HL-60 (cell line): Measurements from ENCODE around the gene TMEM242.

Source experiments
- DNase-seq, 2 experiments: peaks; one replicate each; pipeline ENCODE4 v3.0.0-alpha.2; 2010 to 2020; ENCODE audit warnings: low read depth in 1 of 2, low spot score in 1 of 2
- H3K27ac ChIP-seq: fragments of 250-450 bp; sonication (Bioruptor Pico); replicated peaks from 2 replicates; pipeline ENCODE4 v1.5.1; 2020; ENCODE audit warnings: mild to moderate bottlenecking, moderate library complexity
- H3K27me3 ChIP-seq: fragments of 250-450 bp; sonication (Bioruptor Pico); 2 replicates; pipeline ENCODE4 v1.5.1; 2021; ENCODE audit warnings: mild to moderate bottlenecking, moderate library complexity; ENCODE audit not compliant: insufficient read depth, poor library complexity, severe bottlenecking
- H3K4me3 ChIP-seq: replicated peaks from 2 replicates; pipeline ENCODE4 v1.5.1; 2011; ENCODE audit warnings: mild to moderate bottlenecking, control low read depth, low read length; ENCODE audit not compliant: insufficient read depth
- GABPA ChIP-seq: IDR thresholded peaks from 2 replicates; pipeline ENCODE4 v1.6.1; 2012; ENCODE audit warnings: low read depth
- POLR2AphosphoS5 ChIP-seq: IDR thresholded peaks from 2 replicates; pipeline ENCODE4 v1.6.1; 2012; ENCODE audit warnings: low read depth
- REST ChIP-seq: IDR thresholded peaks from 2 replicates; pipeline ENCODE4 v1.6.1; 2012; ENCODE audit warnings: low read depth; ENCODE audit not compliant: insufficient replicate concordance
- SPI1 ChIP-seq: IDR thresholded peaks from 2 replicates; pipeline ENCODE4 v1.6.1; 2012; ENCODE audit warnings: low read depth, mild to moderate bottlenecking, borderline replicate concordance
- TF ChIP-seq, protein P1 (sequence below): IDR thresholded peaks from one replicate; pipeline ENCODE4 v1.5.1; 2011; ENCODE audit warnings: low read length, control low read depth, inconsistent platforms; ENCODE audit not compliant: insufficient read depth

Gene TMEM242

DNA sequence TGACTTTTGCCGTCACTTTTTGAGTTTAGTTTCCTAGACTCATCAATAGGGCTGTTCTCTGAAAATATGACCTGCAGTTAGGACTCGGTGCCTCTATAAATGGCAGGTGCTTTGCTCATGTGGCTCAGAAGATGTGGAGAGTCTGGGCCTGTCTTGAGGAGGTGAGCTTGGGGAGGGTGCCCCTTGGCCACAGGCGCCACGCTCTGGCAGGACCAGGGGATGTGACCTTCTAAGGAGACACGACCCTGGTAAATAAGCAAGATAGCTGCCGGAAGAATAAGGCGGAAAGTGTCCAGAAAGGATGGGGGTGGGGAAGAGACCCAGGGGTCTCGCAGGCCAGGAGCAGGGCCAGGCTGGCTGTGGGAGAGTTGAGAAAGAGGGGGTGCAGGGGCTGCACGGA, 46.6 kb downstream of the TMEM242 start:
- Histone ChIP-seq H3K27me3 (peaks cover 14% of the 10 kb centered on the region), H3K27ac (no peak overlapping the region), H3K4me3 (no peak overlapping the region)
- DNase-seq, result no peak
- no peak for TF ChIP-seq REST

- TF ChIP-seq SPI1 (no peak), GABPA (no peak), REST (no peak), POLR2AphosphoS5 (no peak)
- TF ChIP-seq, protein P1, sequence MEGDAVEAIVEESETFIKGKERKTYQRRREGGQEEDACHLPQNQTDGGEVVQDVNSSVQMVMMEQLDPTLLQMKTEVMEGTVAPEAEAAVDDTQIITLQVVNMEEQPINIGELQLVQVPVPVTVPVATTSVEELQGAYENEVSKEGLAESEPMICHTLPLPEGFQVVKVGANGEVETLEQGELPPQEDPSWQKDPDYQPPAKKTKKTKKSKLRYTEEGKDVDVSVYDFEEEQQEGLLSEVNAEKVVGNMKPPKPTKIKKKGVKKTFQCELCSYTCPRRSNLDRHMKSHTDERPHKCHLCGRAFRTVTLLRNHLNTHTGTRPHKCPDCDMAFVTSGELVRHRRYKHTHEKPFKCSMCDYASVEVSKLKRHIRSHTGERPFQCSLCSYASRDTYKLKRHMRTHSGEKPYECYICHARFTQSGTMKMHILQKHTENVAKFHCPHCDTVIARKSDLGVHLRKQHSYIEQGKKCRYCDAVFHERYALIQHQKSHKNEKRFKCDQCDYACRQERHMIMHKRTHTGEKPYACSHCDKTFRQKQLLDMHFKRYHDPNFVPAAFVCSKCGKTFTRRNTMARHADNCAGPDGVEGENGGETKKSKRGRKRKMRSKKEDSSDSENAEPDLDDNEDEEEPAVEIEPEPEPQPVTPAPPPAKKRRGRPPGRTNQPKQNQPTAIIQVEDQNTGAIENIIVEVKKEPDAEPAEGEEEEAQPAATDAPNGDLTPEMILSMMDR, result no peak
- Histone ChIP-seq H3K4me3 (no peak overlapping the region), H3K27me3 (peaks cover 14% of the 10 kb centered on the region), H3K27ac (no peak overlapping the region)
- no peak for DNase-seq
Measured at GRCh38 chr6:157276134-157276532, 47.2 kb downstream of the TMEM242 start.

GRCh38 chr6:157274471-157275226, 48.7 kb downstream of the TMEM242 start:
- Histone ChIP-seq H3K27me3 (peaks cover 14% of the 10 kb centered on the region), H3K4me3 (peak overlapping the region; percentile 74), H3K27ac (0 out of 2 replicates have a peak overlapping the region, but pooled peaks have one; percentile 30)
- TF ChIP-seq SPI1, result no peak
- TF ChIP-seq GABPA, result no peak
- peak in 1 of 2 experiments; percentile 50 for DNase-seq

DNA sequence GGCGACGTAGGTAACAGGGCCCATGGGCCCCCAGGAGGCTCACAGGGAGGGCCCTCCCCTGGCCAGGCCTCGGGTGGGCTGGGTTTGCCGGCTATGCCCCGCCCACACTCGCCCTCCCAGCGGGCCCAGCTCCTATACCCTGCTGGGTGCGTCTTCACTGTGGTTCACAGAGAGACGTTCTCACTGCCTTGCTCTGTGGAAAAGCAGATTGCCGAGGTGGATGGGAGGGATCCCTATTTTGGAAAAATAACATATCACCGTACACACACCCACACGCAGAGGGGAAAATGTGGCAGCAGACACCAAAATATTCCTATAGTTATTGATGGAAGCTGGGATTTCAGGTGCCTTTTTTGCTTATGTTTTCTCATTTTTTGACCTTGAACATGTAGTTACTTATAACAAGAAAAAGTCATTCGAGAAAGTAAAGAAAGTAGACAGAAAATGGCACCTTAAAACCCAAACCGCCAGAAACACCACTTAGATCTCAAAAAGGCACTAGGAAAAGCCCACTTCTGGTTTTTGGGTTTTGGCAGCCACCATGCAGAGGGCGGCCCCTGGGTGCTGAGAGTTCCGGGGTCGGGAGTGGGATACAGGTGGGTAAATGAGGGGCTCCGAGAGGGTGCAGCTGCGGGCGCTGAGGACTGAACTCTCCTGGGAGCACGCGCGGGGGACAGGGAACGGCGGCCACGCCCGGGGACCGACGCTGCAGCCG, 49.4 kb downstream of the TMEM242 start:
- DNase-seq, result no peak
- Histone ChIP-seq H3K4me3 (peak overlapping the region; percentile 74), H3K27ac (no peak overlapping the region), H3K27me3 (peaks cover 14% of the 10 kb centered on the region)
- TF ChIP-seq REST, result no peak
- no peak for TF ChIP-seq SPI1
